Measurements from ENCODE around the gene TOX3.
A peak's percentile ranks its signal among the peaks of the same experiment; 100 is the strongest.

Gene TOX3

DNA sequence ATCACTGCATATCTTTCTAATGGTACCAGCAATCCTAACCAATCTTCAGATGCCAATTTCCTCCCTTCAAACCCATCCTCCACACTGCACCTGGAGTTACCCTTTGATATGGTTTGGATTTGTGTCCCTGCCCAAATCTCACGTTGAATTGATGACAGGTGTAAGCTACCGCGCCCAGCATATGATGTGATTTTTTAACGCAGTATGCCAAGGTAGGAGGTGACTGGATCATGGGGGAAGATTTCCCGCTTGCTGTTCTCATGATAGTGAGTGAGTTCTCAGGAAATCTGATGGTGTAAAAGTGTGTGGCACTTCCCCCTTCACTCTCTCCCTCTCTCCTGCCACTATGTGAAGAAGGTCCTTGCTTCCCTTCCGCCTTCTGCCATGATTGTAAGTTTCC, 57.0 kb downstream of the TOX3 start:
- DNase-seq = no peak

DNA sequence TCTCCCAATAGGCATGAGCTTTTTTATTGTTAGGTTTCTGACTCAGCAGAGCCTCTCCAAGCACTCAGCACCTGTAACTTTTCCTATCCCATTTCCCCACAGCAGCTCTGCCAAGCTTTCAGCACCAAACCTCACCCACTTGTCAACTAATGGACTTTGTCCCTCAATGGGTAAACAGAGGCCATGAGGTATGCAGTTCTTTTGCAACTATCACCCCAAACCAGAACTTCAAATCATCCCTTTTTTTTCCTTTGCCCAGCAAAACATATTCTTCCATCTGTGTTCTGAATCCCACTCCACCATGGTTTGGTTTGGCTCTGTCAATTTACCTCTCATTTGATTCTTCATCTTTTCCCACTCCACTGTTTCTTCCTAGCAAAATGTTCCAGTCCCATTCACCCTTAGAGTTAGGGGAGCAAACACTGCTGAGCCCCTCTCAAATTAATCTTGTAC, 58.1 kb downstream of the TOX3 start:
- no peak for DNase-seq

DNA sequence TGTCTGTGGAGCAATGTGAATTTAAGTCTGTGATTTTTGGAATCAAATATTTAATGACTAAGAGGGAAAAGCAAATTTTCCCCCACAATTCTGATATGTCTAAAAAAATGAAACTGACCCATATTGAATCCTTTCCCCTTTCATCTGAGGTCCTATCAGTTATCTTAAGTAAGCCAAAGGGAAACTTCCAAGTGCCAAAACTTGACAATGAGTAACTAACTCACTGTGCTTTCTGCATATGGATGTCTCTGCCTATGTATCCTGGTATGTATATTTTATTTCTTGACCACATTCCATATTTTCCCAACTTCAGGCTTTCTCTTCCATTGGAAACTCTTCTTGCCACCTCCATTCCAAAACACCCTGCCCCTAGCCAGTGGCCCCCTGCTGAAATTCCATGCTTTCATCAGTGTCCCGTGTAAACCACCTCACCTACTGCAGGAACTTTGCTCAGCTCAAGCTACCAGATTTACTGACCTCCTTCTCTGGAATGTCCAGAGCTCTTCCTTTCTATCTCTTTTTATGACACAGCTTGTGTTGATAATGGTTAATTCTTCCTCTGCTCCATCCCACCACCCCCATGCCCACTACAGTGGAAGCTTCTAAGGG, 59.0 kb downstream of the TOX3 start:
- DNase-seq = no peak

DNA sequence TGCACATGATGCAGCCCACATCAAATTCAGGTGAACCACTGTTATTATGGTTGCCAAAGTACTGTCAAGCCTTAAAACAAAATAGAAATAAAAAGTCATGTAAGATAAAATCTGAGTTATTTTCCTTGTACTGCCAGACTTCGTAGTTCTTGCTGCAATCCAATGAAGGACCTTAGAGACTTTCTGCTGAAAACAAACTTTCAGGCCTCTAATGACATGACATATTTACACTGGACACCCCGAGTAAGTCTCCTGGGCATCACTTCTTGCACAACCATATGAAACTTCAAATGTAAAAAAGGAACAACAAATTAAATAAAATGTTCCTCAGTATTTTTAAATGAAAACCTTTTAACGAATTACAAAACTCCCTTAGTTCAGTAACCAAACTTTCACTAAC, 66.7 kb downstream of the TOX3 start:
- DNase-seq = no peak

DNA sequence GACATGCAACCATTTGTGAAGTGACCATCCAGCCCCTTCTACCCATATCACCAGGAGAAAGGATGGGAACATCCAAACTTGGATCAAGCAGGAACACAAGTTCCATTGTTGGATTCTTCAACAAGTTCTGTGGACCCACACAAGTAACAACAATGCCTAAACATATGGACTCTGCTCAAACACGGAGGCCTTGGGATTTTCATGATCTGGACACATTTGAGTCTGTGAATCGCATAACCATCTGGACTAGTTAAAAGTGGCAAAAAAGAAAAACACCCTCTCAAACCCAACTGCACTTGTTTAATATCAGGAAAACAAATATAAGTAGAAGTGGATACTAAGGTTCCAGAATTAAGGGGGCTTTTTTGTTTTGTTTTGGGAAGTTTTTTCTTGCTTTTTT, 70.8 kb downstream of the TOX3 start:
- no peak for DNase-seq

GRCh38 chr16:52474679-52475078, 72.3 kb downstream of the TOX3 start:
- DNase-seq = no peak

DNA sequence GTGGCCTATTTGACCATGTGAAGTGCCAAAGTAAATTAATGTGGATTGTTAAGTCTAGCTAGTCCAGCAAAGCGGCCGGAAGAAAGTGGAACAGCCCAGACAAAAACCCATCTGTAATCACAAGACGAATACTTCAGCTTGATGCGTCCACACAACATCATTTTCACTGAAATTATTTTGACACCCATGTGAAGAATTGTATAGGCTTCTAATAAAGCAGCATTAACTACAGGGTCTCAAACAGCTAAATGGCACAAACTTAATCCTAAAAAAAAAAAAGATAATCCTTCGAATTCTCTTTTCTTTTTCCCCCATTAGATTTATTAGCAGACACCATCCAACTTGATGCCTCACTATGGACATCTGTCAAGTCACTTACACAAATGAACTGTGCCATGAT, 73.8 kb downstream of the TOX3 start:
- DNase-seq = no peak

- DNase-seq = no peak
These were observed 75.1 kb downstream of the TOX3 start for GRCh38 chr16:52471650-52472370.

GRCh38 chr16:52470585-52470984, 76.4 kb downstream of the TOX3 start:
- DNase-seq = no peak

- peak; percentile 7 for DNase-seq
These were observed 77.2 kb downstream of the TOX3 start for GRCh38 chr16:52469775-52470174.

DNA sequence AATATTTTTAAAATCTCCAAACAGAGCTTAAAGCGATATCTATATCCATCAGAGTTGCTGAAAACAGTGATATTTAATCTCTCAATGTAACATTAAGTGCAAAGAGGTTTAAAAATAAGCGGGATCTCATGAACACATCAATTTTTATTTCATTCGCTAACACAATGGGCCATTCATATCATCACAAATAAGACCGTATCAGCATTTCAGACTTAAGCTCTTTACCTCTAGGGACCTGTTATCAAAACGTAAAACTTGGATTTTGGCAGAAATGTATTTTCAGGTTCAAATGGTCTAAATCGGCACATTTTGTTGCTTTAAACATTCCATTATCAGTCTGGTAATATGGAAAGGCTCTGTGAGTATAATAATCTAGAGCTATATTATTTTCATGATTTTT, 77.9 kb downstream of the TOX3 start:
- DNase-seq = no peak

GRCh38 chr16:52467753-52468152, 79.2 kb downstream of the TOX3 start:
- no peak for DNase-seq

DNA sequence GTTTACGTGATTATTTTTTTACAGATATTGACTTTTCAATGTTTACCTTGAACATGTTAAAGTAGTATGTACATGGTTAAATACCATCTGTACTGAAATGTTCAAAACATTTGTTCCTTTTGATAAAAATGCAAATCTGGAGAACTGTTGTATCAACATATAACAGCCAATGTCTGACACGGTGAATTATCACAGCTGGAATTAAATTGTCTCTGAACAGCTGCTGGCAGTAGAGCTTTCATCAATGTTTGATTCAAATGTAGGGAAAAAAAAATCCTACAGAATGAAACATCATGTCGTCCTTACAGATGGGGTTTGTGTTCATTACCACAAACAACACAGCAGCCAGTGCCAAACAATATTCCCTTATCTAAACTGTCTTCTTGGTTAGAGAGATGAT, 79.9 kb downstream of the TOX3 start:
- DNase-seq = no peak

DNA sequence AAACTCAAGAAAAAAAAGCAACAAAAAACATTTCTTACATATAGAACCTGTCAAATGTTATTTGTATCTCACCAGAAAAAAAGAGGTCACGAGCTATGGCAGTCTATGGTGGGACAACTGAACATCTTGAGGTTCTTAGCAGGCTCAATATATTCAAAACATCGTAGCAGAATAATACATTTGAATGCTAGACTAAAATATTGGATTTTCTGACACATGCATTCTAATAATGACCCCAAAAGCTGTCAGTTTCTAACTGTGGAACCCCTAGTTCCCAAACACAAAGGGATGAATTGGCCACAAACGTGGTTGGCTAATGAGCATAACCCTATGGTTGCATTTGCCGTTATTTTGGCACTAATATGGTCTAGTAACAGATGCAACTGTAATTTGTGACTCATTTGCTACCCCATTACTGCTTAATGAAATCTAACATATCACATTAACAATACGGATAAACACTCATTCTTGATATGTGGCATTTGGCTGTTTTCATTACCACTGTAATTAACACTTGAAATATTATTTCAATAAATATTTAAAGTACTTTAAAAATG, 81.2 kb downstream of the TOX3 start:
- DNase-seq = no peak

GRCh38 chr16:52463904-52464303, 83.0 kb downstream of the TOX3 start:
- DNase-seq = no peak

- no peak for DNase-seq
These were observed 84.1 kb downstream of the TOX3 start for GRCh38 chr16:52462816-52463215.

DNA sequence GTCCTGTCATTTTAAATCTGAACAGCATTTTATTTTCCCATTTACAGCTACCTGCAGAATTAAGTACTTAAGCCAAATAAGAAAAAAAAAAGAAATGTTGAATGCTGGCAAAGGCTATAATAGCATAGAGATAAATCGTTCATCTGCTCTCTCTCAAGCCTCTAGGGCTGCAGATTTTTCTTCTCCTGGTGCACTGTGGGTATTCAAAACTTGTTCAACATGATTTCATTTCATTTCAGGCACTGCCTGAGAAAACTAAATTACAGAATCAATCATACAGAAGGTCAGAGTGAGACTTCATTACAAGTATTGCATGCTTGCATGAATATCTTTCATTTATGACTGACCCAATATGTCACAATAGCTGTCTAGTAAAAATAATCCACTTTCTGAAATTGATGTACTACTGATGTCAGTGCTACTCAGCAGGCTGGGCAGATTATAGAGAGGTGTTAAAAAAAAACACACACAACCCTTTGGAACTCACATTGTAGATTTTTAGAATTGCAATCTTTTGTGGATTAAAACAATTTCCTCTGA, 86.2 kb downstream of the TOX3 start:
- no peak for DNase-seq

GRCh38 chr16:52456368-52456767, 90.6 kb downstream of the TOX3 start:
- no peak for DNase-seq

DNA sequence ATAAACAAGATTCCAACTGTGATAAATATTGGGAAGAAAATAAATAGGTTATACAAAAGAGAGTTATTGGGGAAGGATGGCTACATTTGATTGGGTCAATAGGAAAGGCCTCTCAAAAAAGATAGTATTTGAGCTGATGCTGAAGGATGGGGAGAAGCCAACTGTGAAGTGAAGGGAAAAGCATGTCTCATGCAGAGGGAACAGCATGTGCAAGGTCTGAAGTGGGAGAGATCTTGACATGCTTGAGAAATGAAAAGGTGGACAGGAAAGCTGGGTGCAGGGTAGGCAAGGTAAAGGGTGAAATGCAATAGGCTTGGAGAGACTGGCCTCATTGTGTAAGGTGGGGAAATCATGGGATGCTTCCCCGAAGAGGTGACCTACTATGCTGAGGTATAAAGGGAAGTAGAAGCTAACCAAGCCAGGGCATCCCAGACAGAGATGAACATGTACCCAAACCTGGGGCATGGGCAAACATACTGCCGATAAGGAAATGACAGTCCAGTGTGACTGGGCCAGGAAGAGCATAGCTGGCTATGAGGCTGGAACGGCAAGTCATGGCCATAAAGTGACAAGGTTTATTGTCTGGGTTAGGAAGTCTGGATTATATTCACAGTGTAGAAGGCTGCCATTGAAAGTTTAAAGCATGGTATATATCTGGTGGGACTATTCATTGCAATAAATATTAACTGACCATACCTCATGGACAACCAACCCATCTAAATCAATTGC, 91.2 kb downstream of the TOX3 start:
- no peak for DNase-seq

GRCh38 chr16:52453644-52454043, 93.3 kb downstream of the TOX3 start:
- DNase-seq = no peak

GRCh38 chr16:52451971-52452421, 94.9 kb downstream of the TOX3 start:
- no peak for DNase-seq

GRCh38 chr16:52450916-52451315, 96.0 kb downstream of the TOX3 start:
- DNase-seq = no peak

GRCh38 chr16:52450241-52450640, 96.7 kb downstream of the TOX3 start:
- no peak for DNase-seq

DNA sequence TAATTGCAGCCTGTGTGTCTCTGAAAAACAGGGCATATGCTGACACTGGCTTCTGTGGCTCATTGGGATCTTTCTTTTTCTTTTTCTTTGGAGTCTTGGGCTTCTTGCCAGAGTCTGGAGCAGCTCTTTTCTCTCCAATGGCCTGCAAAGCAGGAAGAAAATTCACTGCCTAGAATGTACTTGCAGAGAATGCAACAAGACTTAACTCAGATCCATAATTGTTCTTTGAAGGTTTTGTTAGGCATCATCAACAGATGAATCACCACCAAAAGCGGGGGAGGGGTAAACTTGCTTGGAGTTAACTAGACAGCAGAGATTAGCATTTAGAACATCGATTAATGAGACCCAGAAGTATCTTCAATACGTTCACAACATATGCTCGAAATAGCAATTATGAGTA, 100.9 kb downstream of the TOX3 start:
- peak; percentile 28 for DNase-seq

Data from fibroblast of skin of right biceps (primary cell).